ENCODE data around the gene L3MBTL4.
A peak's percentile ranks its signal among the peaks of the same experiment; 100 is the strongest.
"Not testable (repeated sequence)": the region's sequence is repeated elsewhere in the genome, so short reads cannot be mapped to it uniquely, and the experiment has no call there.

L3MBTL4 gene

DNA sequence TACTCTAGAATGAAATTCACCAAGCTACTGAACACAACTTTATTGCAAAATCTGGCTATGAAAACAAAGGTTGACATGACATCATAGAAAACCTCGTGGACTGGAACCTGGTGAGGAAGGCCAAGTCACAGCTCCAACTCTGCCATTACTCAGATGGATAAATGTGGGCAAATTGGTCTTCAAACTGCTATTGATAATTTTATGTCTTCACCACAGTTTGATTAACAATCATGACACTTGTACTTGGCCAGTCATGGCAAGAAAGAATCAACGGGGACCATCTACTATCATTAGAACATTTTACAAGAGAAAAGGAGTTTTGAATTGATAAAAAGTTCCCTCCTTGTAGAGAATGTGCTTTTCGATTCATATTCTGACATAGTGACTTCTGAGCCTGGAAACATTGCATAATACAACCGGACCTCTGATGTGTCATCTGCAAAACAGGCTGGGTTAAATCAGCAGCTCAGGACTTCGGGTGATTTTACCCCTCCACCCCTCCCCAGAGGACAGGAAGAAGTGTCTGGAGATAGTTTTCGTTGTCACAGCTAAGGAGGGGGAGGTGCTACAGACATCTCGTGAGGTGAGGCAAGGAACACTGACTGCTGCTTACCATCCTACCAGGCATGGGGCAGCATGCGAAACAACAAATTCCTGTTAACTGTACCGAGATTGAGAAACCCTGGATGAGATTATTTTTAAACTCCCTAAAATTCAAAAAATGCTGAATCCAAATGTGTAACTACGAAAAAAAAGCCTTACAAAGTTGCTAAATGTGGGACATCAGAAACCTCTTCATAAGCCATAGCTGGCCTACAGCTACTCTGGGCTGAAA lies 8.4 kb downstream of the L3MBTL4 start:
- DNase-seq (ENCODE audit: low read depth), result peak; percentile 11

DNA sequence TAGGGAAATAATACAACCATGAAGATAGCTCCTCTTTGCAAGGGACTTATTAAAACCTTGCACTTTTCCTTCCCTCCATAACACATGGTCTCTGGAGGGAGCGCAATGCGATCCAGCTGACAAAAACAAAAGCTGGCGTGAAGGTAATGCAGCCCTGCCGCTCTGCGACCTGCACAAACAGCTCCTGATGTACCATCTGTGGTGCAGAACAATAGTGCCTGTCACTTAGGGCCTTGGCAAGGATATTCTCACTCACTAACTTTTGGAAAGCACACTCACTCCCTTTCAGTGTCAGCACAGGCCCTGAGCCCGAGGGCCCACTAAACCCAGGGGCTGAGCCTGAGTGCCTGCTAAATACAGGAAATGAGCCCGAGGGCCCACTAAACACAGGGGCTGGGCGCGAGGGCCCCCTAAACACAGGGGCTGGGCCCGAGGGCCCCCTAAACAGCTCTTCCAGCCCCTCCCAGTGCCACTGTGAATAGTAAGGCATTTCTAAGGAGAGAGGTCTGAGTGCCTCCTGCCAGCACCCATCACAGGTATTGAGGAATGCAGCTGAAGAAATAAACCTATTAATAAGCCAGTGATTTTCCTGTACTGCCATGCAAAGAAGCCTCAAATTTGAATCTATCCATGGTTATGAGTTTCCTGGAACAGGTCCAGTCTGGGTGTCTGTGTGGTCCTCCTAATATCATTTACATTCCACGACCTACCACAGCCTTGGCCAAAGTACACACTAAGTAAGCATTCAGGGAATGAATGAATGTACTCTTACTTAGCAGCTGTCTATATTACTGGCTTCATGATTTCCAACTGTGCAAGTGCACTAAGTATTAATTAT lies 9.3 kb downstream of the L3MBTL4 start:
- no peak for DNase-seq (ENCODE audit: low read depth)

DNA sequence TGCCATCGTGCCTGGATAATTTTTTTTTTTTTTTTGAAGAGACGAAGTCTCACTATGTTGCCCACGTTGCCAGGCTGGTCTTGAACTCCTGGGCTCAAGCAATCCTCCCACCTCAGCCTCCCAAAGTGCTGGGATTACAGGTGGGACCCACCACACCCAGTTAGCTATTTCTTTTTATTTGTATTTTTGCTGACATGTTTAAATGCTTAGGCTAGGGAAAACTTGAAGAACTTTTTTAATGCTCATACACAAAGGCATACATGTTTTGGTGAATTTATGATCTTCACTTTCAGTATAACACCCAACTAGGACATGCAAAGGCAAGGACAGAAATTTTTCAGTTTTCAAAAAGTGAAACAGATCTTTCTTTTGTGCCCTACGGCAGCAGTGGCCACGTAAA lies 9.9 kb downstream of the L3MBTL4 start:
- no peak for DNase-seq (ENCODE audit: low read depth)

DNA sequence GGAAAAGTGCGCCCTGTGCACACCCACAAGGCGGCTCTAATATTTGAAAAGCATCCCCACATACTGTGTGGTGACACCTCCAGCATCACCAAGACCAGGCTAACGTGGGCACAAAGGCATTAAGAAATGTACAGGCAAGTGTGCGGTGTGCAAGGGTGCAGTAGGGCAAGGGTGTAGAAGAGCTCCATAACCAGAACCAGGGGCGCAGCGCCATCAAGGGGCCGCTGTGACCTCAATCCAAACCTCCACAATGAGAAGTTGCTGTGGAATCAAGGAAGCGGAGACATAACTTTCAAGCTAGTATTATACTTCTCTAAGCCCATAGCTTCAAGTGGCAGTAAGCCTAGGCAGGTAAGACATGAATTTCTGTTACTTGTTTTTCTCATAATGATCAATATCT lies 13.0 kb downstream of the L3MBTL4 start:
- DNase-seq (ENCODE audit: low read depth), result no peak

DNA sequence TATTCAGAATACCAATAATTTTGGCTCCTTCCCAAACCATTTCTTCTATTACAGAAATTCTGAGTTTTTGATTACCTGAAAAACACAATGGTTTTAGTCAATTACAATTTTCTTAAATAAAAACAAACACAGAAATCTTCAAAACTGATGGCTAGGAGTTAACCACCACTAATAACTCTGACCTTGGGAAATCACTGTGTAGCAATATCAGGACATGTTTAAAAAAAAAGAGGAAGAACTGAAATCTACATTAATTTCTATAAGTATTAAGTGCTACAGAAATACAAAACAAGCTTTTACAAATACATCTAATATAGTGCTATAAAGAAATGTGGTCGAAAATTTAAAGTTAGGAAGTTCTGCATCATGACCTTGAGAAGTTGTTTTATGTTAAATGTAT lies 14.9 kb downstream of the L3MBTL4 start:
- DNase-seq (ENCODE audit: low read depth), result no peak

DNA sequence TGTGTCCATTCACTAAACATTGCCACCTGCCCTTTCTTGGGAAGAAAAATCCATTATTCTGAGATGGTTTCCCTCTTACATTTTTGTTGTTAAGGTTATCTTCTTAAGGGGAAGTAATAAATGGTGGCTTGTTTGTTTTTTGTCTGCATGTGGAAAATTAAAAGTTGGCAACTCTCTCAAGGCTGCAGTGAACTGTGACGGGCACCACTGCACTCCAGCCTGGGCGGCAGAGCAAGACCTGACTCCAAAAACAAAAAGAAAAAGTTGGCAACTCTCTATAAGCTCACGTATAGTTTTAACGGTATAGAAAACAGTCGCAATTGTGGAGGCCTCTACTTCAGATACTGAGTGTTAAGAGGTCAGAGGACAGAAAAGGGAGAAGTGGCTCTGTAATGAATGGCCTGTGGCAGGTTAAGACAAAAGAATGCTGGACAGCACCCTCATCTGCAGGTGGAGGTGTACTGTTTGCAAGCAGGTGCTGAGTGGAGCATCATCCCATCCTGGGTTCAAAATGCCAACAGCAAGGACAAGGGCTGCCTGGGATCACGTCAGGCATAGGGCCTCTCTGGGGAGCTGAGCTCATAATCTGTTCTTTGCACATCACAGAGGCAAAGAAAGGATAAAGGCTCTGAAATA lies 16.7 kb downstream of the L3MBTL4 start:
- DNase-seq (ENCODE audit: low read depth), result no peak

DNA sequence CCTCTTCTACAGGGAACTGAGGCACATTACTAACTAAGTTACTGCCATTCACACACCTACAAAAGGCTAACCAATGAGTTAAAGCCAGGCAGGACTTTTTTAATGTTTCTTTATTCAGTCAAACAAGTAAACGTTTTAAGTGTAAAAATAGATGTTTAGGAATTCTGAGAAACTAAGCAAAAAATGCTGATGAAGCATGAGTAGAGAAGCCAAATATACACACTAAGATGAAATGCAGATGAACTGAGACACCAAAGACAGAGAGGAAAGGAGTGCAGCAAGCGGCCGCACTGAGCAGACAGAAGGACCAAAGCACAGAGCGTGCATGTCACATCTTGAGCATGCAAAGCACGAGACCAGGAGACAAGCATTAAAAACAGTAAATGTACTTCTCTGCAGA lies 17.9 kb downstream of the L3MBTL4 start:
- no peak for DNase-seq (ENCODE audit: low read depth)

DNA sequence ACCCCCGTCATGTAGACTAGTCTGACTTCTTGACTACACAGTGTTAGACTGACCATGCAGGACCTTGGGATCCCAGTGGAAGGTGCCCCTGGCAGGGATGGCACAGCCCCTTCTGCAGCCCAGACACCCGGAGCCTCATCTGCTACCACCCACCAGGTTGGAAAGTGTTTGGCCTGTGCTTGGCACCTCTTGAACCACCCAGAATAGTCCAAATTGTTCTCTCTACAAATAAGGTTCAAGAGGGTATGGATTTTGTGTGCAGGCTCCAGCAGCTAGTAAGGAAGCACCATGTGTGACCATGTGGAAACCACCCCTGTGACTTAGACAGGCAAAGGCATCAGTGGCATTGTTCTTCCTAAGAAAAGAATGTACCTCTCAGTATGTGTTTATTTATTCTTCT lies 18.4 kb downstream of the L3MBTL4 start:
- DNase-seq (ENCODE audit: low read depth), result no peak

DNA sequence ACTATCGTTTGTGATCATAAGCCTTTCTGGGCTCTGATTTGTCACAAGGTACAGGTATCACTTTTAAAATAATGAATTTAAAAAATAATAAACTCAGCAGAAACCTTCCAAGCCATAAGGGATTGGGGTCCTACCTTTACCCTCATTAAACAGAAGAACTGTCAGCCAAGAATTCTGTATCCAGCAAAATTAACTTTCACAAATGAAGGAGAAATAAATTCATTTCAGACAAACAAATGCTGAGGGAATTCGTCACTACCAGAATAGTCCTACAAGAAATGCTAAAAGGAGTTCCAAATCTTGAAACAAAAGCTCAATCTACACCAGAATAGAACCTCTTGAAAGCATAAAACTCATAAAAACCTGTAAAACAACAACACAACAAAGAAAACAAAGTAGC lies 25.7 kb downstream of the L3MBTL4 start:
- DNase-seq (ENCODE audit: low read depth), result no peak

DNA sequence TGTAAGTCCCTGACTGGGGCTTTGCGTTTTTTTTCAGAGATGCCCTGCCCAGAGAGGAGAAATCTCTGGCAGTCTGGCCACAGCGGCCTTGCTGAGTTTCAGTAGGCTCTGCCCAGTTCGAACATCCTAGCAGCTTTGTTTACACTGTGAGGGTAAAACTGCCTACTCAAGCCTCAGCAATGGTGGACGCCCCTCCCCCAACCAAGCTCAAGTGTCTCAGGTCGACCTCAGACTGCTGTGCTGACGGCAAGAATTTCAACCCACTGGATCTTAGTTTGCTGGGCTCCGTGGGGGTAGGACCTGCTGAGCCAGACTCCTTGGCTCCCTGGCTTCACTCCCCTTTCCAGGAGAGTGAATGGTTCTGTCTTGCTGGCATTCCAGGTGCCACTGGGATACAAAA lies 31.7 kb downstream of the L3MBTL4 start:
- no peak for DNase-seq (ENCODE audit: low read depth)

DNA sequence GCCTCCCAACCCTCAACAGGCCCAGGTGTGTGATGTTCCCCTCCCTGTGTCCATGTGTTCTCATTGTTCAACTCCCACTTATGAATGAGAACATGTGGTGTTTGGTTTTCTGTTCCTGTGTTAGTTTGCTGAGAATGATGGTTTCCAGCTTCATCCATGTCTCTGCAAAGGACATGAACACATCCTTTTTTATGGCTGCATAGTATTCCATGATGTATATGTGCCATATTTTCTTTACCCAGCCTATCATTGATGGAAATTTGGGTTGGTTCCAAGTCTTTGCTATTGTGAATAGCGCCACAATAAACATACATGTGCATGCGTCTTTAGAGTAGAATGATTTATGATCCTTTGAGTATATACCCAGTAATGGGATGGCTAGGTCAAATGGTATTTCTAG lies 37.2 kb downstream of the L3MBTL4 start:
- DNase-seq (ENCODE audit: low read depth), result not testable (repeated sequence)

DNA sequence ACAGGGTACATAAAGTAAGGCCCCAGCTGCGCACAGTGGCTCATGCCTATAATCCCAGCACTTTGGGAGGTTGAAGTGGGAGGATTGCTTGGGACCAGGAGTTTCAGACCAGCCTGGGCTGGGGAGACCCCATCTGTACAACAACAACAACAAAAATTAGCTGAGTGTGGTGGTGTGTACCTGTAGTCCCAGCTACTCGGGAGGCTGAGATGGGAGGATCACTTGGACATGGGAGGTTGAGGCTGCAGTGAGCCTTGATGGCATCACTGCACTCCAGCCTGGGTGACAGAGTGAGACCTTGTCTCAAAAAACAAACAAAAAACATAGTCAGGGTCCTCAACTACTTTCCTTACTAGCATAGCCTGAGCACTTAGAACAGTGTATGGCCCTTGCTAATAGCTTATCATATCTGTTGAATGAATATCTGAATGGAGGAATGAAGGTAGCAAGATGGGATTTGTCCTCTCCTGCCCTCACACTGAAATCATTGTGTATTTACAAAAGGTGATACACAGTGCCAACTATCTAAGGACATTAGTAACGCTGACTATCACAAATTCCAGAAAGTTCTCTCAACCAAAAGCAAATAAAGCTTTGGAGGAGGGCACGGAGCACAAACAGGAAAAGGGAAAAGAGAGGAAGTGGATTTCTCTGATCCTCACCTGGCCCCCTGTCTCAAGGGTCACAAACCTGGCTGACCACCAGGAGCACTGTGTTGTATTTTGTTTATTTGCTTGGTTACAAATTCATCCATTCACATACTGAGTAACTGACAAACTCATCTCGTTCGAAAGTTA lies 38.1 kb downstream of the L3MBTL4 start:
- DNase-seq (ENCODE audit: low read depth), result no peak

DNA sequence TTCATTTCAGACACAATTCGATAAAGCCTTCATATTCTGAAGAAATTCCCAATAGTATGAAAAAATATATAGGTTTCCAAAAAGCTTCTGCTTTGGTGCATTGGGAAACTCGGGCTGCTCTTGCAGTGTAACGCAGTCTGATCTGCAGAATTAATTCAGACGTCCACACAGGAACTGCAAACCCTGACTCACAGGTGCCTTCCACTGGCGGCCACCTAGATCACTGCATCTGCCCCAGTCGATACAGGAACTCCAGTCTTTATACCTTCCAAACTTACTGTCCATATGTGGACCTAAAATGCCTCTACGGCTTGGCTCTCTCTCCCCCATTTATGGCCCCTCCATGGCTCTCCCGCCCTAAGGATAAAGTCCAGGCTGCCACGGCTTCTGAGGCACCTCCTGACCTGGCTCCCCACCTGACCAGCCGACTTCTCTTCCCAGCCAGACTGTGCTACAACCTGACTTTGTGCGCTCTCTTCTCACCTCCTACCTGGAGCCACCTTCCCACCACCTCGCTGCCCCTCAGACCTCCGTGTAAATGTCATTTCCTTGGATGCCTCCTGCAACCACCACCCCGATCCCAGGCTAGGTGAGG lies 39.7 kb downstream of the L3MBTL4 start:
- no peak for DNase-seq (ENCODE audit: low read depth)

DNA sequence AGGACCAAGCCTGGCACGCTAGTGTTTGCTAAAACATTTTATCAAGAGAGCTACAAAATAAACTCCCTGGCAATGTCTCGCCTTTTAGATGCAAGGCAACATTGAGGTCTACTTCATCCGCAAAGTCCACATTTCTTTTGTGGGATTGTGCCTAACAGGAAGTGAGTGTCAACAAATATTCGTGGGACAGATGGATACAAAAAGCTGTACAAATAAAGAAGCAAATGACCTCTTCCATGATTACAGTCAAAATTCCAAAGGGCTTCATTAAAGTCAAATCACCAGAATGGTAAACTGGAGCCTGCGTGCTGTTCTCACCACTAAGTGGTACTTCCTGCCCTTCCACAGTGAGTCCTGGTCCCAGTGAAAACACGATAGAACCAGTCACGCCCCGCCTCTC lies 40.4 kb downstream of the L3MBTL4 start:
- DNase-seq (ENCODE audit: low read depth), result no peak

DNA sequence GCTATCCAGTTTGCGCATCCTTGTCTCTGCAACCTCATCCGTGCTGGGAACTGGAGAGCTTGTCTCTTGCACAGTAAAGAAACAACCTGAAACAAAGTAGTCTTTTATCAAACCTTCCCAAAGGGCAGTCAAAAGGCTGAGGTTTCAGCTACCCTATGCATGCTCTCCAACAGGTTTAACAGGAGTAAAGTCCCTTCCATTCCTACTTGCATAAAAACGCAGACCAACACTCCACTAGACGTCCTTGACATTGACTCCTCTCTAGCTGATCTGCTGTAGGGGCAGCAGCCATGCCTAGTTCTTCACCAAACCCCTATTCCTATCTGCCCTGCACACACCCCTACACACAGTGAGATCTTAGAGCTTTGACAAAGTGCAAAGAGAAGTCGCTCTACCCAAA lies 41.5 kb downstream of the L3MBTL4 start:
- no peak for DNase-seq (ENCODE audit: low read depth)

DNA sequence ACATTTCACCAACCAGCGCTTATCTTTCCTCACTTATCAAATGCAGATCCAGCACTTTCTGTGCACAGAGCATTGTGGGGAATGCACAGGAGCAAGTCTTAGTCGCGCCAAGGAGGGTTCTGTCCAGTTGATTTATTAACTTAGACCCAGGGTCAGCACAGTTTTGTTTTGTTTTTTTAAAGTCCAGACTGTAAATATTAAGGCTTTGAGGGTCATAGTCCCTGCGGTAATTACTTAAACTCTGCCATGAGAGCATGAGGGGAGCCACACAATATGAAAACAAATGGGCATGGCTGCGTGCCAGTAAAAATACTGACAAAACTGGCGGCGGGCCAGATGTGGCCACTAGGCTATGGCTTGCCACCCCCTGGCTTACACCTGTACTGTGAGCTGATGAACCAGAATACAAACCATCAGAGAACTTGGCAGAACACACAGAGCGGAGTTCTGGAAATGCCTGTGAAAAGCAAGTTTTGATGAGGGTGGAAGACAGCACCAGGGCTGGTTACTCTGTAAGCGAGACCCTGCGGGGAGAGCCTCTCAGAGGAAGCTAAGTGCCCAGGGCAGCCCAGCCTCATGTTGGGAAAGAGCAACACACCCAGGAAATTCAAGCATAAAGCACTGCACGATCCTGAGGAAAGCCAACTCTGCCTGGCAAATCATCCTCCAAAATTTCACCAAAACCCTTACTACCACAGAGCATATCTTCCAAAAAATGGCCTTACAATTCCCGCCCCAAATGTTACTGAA lies 43.6 kb downstream of the L3MBTL4 start:
- DNase-seq (ENCODE audit: low read depth), result no peak

DNA sequence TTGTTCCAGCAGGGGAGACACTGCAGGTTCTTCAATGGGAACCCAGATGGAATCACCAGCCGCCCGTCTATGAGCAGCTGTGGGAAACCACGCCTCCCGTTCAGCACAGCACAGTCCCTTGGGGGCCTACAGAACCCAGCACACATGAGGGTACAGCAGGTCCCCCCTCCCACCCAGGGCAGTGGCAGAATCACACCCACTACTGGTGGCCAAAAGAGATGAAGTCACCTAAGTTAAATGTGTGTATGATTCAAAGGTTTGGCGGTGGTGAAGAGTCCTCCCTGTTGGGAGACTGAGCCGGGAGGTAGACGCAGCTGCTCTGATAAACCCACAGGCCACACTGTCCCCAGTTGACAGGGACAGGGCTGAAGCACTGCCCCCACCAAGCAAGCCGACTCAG lies 44.3 kb downstream of the L3MBTL4 start:
- DNase-seq (ENCODE audit: low read depth), result no peak

DNA sequence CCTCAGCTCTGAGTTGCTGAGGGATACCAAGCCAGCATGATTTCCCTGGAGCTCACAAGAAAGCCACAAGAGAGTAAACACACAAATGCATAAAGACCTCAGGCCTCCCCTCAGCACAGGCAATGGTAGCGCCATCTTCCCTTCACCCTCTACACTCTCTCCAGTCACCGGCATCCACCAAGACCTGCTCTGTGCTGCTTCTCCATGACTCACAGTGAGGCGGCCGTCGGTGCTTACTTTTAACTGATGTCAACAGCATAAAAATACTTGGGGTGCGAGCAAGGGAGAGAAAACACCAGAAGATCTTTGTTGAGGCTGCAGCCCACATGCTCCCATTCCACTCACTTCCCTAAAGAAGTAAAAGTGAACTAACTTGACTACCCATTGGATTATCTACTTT lies 46.7 kb downstream of the L3MBTL4 start:
- DNase-seq (ENCODE audit: low read depth), result no peak

DNA sequence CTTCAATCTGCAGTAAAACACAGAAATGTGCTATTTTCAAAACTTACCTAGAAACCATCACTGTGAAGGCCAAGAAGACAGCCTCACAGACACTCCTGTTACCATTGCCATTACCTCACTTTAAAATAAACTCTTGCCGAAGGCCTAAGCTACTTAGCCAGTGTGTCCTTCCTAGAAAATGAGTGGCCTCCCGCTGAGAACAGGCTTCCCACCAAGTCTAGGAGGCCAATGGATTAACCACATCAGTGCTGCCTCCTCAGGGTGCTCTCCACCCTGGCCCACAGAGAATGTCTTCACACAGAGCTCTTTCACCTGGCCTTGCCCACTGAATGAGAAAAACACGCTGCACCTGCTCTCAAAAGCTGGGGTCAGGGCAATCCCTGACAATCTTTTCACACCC lies 47.5 kb downstream of the L3MBTL4 start:
- DNase-seq (ENCODE audit: low read depth), result no peak

DNA sequence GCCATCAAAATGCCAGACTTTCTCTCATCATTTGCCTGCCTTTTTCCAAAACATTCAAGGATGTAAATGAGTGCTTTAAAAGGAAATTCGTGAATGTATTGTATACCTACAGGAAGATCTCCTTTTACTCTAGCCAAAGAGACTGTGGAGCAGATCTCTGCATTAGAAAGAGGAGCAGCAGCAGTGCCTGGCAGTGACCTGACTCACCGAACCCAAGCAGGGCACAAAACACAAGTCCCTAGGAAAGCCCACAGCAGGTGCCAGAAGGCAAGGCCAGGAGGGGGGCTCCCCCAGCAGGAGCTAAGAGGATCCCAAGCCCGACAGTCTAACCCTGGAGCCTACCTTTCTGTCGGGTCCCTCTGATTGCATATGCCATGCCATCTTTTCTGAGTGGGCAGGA lies 47.9 kb downstream of the L3MBTL4 start:
- DNase-seq (ENCODE audit: low read depth), result no peak

DNA sequence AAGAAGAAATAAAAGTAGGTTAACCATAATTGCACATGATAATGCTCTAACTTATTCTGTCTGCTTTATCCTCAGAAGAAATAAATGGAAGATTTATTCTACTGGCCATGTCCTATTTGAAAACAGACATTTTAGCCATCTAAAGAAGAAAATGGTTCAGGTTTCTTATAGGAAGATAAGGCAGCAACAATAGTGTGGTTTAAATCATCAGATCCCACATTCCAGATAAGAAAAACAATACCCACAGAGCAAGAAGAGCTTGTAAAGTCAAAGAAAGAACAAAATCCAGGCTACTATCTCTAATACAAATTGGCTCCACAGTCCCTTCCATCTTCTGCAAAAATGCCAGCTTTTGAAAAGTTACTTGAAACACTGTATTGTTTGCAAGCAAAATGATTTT lies 49.3 kb downstream of the L3MBTL4 start:
- no peak for DNase-seq (ENCODE audit: low read depth)
